ENCODE data around the gene SSH2. TPM values are rescaled to one million over a fixed set of nuclear protein-coding genes. Genes with fewer than 3 reads are reported as not detected.

Gene SSH2
- total RNA-seq, 2 experiments from 2014 or later = 74.5 to 77.0 TPM

GRCh38 chr17:29590411-29591145, 339.4 kb downstream of the SSH2 start:
- H3K27ac Mint-ChIP-seq = peak overlapping the region; percentile 90
- no peak for DNase-seq
- no peaks in the 10 kb centered on the region for H3K36me3 Mint-ChIP-seq
- ATAC-seq (ENCODE audit: low read depth) = no peak
- peak overlapping the region; percentile 87 for H3K4me3 Mint-ChIP-seq
- no peaks in the 10 kb centered on the region for H3K27me3 Mint-ChIP-seq
- no peaks in the 10 kb centered on the region for H3K9me3 Mint-ChIP-seq
- H3K4me1 Mint-ChIP-seq = peaks cover 47% of the 10 kb centered on the region
- POLR2A ChIA-PET = interaction anchor here (0.7 to 4.5 kb wide), 6 partner anchors 10 to 183 kb away, joined by 3 to 45 read pairs (median 6); partner anchors contain the start of genes ABHD15 and TP53I13

- Mint-ChIP-seq H3K27ac (peak within 1 kb of the TSS; percentile 90), H3K4me1 (peaks cover 51% of the 10 kb centered on the region), H3K27me3 (no peaks in the 10 kb centered on the region), H3K9me3 (no peaks in the 10 kb centered on the region), H3K4me3 (peak within 1 kb of the TSS; percentile 97), H3K36me3 (no peaks in the 10 kb centered on the region)
- peak; percentile 64 for ATAC-seq (ENCODE audit: low read depth)
- peak; percentile 92 for DNase-seq
- POLR2A ChIA-PET = interaction anchor here (1.0 to 2.0 kb wide), 3 partner anchors 28 to 172 kb away, joined by 3 to 11 read pairs (median 7); no protein-coding TSS in a partner anchor
Observed at GRCh38 chr17:29589524-29590410, 340.3 kb downstream of the SSH2 start, which contains the start of gene GIT1. GIT1 (minus strand) TSS chr17:29589648; CDS start chr17:29589378, 270 bp downstream.

- DNase-seq (peak; percentile 68), ATAC-seq (ENCODE audit: low read depth) (peak; percentile 20)
- Mint-ChIP-seq H3K4me1 (peaks cover 54% of the 10 kb centered on the region), H3K27me3 (no peaks in the 10 kb centered on the region), H3K27ac (peak overlapping the region; percentile 51), H3K36me3 (no peaks in the 10 kb centered on the region), H3K9me3 (no peaks in the 10 kb centered on the region), H3K4me3 (peak overlapping the region; percentile 97)
- POLR2A ChIA-PET = interaction anchor here (0.6 to 3.7 kb wide), 11 partner anchors 12 to 199 kb away, joined by 3 to 34 read pairs (median 4); partner anchors contain the start of genes ABHD15, TAOK1 and TP53I13
Observed at GRCh38 chr17:29588562-29589411, 341.2 kb downstream of the SSH2 start.

GRCh38 chr17:29588017-29588561, 341.9 kb downstream of the SSH2 start:
- Mint-ChIP-seq H3K36me3 (peaks cover 1% of the 10 kb centered on the region), H3K27ac (peak overlapping the region; percentile 88), H3K9me3 (no peaks in the 10 kb centered on the region), H3K27me3 (no peaks in the 10 kb centered on the region), H3K4me1 (peaks cover 54% of the 10 kb centered on the region), H3K4me3 (peak overlapping the region; percentile 97)
- ATAC-seq (ENCODE audit: low read depth) (no peak), DNase-seq (no peak)
- POLR2A ChIA-PET = interaction anchor here (0.6 to 3.7 kb wide), 11 partner anchors 11 to 198 kb away, joined by 3 to 34 read pairs (median 4); partner anchors contain the start of genes ABHD15, TAOK1 and TP53I13

- Mint-ChIP-seq H3K27me3 (no peaks in the 10 kb centered on the region), H3K27ac (peak overlapping the region; percentile 30), H3K4me1 (peaks cover 53% of the 10 kb centered on the region), H3K9me3 (no peaks in the 10 kb centered on the region), H3K4me3 (peak overlapping the region; percentile 97), H3K36me3 (peaks cover 1% of the 10 kb centered on the region)
- POLR2A ChIA-PET = interaction anchor here (0.9 to 3.7 kb wide), 7 partner anchors 13 to 197 kb away, joined by 4 to 34 read pairs (median 6); partner anchors contain the start of genes ABHD15, TAOK1 and TP53I13
- no peak for ATAC-seq (ENCODE audit: low read depth)
- no peak for DNase-seq
Observed at GRCh38 chr17:29587591-29587990, 342.4 kb downstream of the SSH2 start.

GRCh38 chr17:29586676-29587469, 343.2 kb downstream of the SSH2 start:
- Mint-ChIP-seq H3K27ac (peak overlapping the region; percentile 42), H3K4me1 (peaks cover 50% of the 10 kb centered on the region), H3K27me3 (no peaks in the 10 kb centered on the region), H3K9me3 (no peaks in the 10 kb centered on the region), H3K36me3 (peaks cover 4% of the 10 kb centered on the region), H3K4me3 (peak overlapping the region; percentile 97)
- DNase-seq = no peak
- no peak for ATAC-seq (ENCODE audit: low read depth)
- POLR2A ChIA-PET = interaction anchor here (1.3 to 3.7 kb wide), 5 partner anchors 15 to 30 kb away, joined by 5 to 34 read pairs (median 6); partner anchors contain the start of genes ABHD15 and TP53I13

- H3K27me3 Mint-ChIP-seq = no peaks in the 10 kb centered on the region
- no peaks in the 10 kb centered on the region for H3K9me3 Mint-ChIP-seq
- POLR2A ChIA-PET = interaction anchor here (0.5 to 3.7 kb wide), 4 partner anchors 17 to 444 kb away, joined by 3 to 34 read pairs (median 6); partner anchors contain the start of genes ABHD15 and TP53I13
- peaks cover 43% of the 10 kb centered on the region for H3K4me1 Mint-ChIP-seq
- peak overlapping the region; percentile 83 for H3K27ac Mint-ChIP-seq
- H3K4me3 Mint-ChIP-seq = peak overlapping the region; percentile 16
- peak; percentile 54 for DNase-seq
- ATAC-seq (ENCODE audit: low read depth) = no peak
- peaks cover 6% of the 10 kb centered on the region for H3K36me3 Mint-ChIP-seq
Observed at GRCh38 chr17:29585080-29585751, 344.8 kb downstream of the SSH2 start.

GRCh38 chr17:29584452-29585079, 345.5 kb downstream of the SSH2 start:
- Mint-ChIP-seq H3K36me3 (peaks cover 6% of the 10 kb centered on the region), H3K4me1 (peaks cover 40% of the 10 kb centered on the region), H3K9me3 (no peaks in the 10 kb centered on the region), H3K27me3 (no peaks in the 10 kb centered on the region), H3K4me3 (no peak overlapping the region), H3K27ac (peak overlapping the region; percentile 83)
- ATAC-seq (ENCODE audit: low read depth) = no peak
- DNase-seq = no peak
- POLR2A ChIA-PET = interaction anchor here (0.6 kb wide), 1 partner anchor 14 kb away, joined by 4 read pairs; no protein-coding TSS in a partner anchor

GRCh38 chr17:29583324-29584248, 346.4 kb downstream of the SSH2 start:
- ATAC-seq (ENCODE audit: low read depth) = no peak
- Mint-ChIP-seq H3K27ac (peak overlapping the region; percentile 64), H3K4me1 (peaks cover 40% of the 10 kb centered on the region), H3K4me3 (no peak overlapping the region), H3K9me3 (no peaks in the 10 kb centered on the region), H3K27me3 (no peaks in the 10 kb centered on the region), H3K36me3 (peaks cover 8% of the 10 kb centered on the region)
- POLR2A ChIA-PET = interaction anchor here (1.1 kb wide), 1 partner anchor 35 kb away, joined by 3 read pairs; no protein-coding TSS in a partner anchor
- DNase-seq = no peak

- DNase-seq = no peak
- no peaks in the 10 kb centered on the region for H3K9me3 Mint-ChIP-seq
- H3K36me3 Mint-ChIP-seq = peaks cover 8% of the 10 kb centered on the region
- POLR2A ChIA-PET = interaction anchor here (1.0 kb wide), 1 partner anchor 15 kb away, joined by 3 read pairs; the partner anchor contains the start of gene TP53I13
- H3K27ac Mint-ChIP-seq = peak overlapping the region; percentile 12
- peaks cover 34% of the 10 kb centered on the region for H3K4me1 Mint-ChIP-seq
- ATAC-seq (ENCODE audit: low read depth) = no peak
- H3K4me3 Mint-ChIP-seq = no peak overlapping the region
- no peaks in the 10 kb centered on the region for H3K27me3 Mint-ChIP-seq
Observed at GRCh38 chr17:29582772-29583171, 347.3 kb downstream of the SSH2 start.

Measured in activated naive CD8-positive, alpha-beta T cell treated with anti-CD3 and anti-CD28 coated beads, Interleukin-2, amount 10 ng/mL, durations not matched to agents 7 days and 5 days (primary cell).